Posterior cingulate gyrus (tissue), 11 donors: ENCODE results near the gene HEYL.

Experiments
- DNase-seq, 10 donors: peaks; one replicate each; pipeline versions ENCODE4 v3.0.0 to v3.0.0-alpha.2; 2020 to 2021; ENCODE audit warnings: mixed read lengths in 3 of 10
- intact Hi-C: fragments of 100-400 bp; cut with DNase I; formaldehyde crosslinking; loops from one replicate; pipeline ENCODE4 v1.15.1; 2023

The HEYL gene

GRCh38 chr1:39668111-39668510 lies 28.7 kb upstream of the HEYL start:
- no peak for DNase-seq
- intact Hi-C loops: no loop called here

- no peak for DNase-seq
These were observed 27.3 kb upstream of the HEYL start for GRCh38 chr1:39666772-39667171.

GRCh38 chr1:39663559-39663958 lies 24.1 kb upstream of the HEYL start:
- intact Hi-C loops: no loop called here
- DNase-seq: no peak

More at GRCh38 chr1:39666772-39667171, 27.3 kb upstream of the HEYL start:
- intact Hi-C loops: no loop called here

- intact Hi-C loops: no loop called here
- no peak for DNase-seq
These were observed 23.4 kb upstream of the HEYL start for GRCh38 chr1:39662861-39663260.

GRCh38 chr1:39659538-39659937 lies 20.1 kb upstream of the HEYL start:
- intact Hi-C loops: no loop called here
- DNase-seq: peak in 1 of 10 donors; percentile 2

- DNase-seq: no peak
- intact Hi-C loops: no loop called here
These were observed 19.7 kb upstream of the HEYL start for GRCh38 chr1:39659110-39659509.

- intact Hi-C loops: no loop called here
These were observed 18.6 kb upstream of the HEYL start for GRCh38 chr1:39657923-39658485.

GRCh38 chr1:39657402-39657801 lies 18.0 kb upstream of the HEYL start:
- intact Hi-C loops: no loop called here

More at GRCh38 chr1:39657923-39658485, 18.6 kb upstream of the HEYL start:
- peak in 7 of 10 donors; percentile 50 to 94 (median 59) for DNase-seq

GRCh38 chr1:39656391-39656790 lies 16.9 kb upstream of the HEYL start:
- intact Hi-C loops: no loop called here
- no peak for DNase-seq

More at GRCh38 chr1:39657402-39657801, 18.0 kb upstream of the HEYL start:
- DNase-seq: peak in 2 of 10 donors; percentile 29 to 91

GRCh38 chr1:39655578-39656268 lies 16.3 kb upstream of the HEYL start:
- intact Hi-C loops: no loop called here
- peak in 1 of 10 donors; percentile 21 for DNase-seq

GRCh38 chr1:39654291-39654690 lies 14.8 kb upstream of the HEYL start:
- peak in 1 of 10 donors; percentile 70 for DNase-seq
- intact Hi-C loops: no loop called here

GRCh38 chr1:39653546-39654031 lies 14.1 kb upstream of the HEYL start:
- intact Hi-C loops: loop anchor here (1.0 kb wide), 1 partner anchor 47 kb away; no protein-coding TSS in a partner anchor
- DNase-seq: peak; percentile 60 to 97 (median 83)

- DNase-seq: no peak
- intact Hi-C loops: no loop called here
These were observed 13.1 kb upstream of the HEYL start for GRCh38 chr1:39652554-39652953.

- intact Hi-C loops: no loop called here
- peak in 1 of 10 donors; percentile 55 for DNase-seq
These were observed 12.7 kb upstream of the HEYL start for GRCh38 chr1:39652105-39652504.

GRCh38 chr1:39650431-39650830 lies 11.0 kb upstream of the HEYL start:
- intact Hi-C loops: no loop called here

GRCh38 chr1:39649636-39650185 lies 10.3 kb upstream of the HEYL start:
- intact Hi-C loops: no loop called here
- DNase-seq: peak in 1 of 10 donors; percentile 7

More at GRCh38 chr1:39650431-39650830, 11.0 kb upstream of the HEYL start:
- DNase-seq: peak in 1 of 10 donors; percentile 4

GRCh38 chr1:39648496-39648895 lies 9.1 kb upstream of the HEYL start:
- DNase-seq: peak in 1 of 10 donors; percentile 17
- intact Hi-C loops: no loop called here

- intact Hi-C loops: no loop called here
- DNase-seq: no peak
These were observed 7.8 kb upstream of the HEYL start for GRCh38 chr1:39647247-39647646.

- DNase-seq: peak in 2 of 10 donors; percentile 59 to 67
These were observed 7.0 kb upstream of the HEYL start for GRCh38 chr1:39646232-39647081.

GRCh38 chr1:39645411-39646043 lies 6.1 kb upstream of the HEYL start:
- DNase-seq: peak in 1 of 10 donors; percentile 26
- intact Hi-C loops: no loop called here

More at GRCh38 chr1:39646232-39647081, 7.0 kb upstream of the HEYL start:
- intact Hi-C loops: no loop called here
